Peyer's patch (tissue), 4 donors: Measurements from ENCODE around the gene GNG7. TPM values are rescaled to one million over a fixed set of nuclear protein-coding genes. Genes with fewer than 3 reads are reported as not detected.
"Not testable (repeated sequence)": the region's sequence is repeated elsewhere in the genome, so short reads cannot be mapped to it uniquely, and the experiment has no call there.

ENCODE experiments used
- DNase-seq, 3 donors: peaks; one replicate each; pipeline ENCODE4 v3.0.0-alpha.2; 2017 to 2019
- H3K27ac ChIP-seq, 4 donors: fragments of 200-600 bp; sonication (generic); one replicate each; pipeline ENCODE4 v1.5.1; 2016 to 2019
- H3K27me3 ChIP-seq, 2 donors: fragments of 200-600 bp; sonication (generic); one replicate each; pipeline ENCODE4 v1.5.1; 2019
- H3K36me3 ChIP-seq, 3 donors: fragments of 200-600 bp; sonication (generic); one replicate each; pipeline ENCODE4 v1.5.1; 2016 to 2019
- H3K4me1 ChIP-seq, 4 donors: fragments of 200-600 bp; sonication (generic); one replicate each; pipeline ENCODE4 v1.5.1; 2016 to 2019
- H3K4me3 ChIP-seq, 4 donors: fragments of 200-600 bp; sonication (generic); 1 replicate in 3 of 4; 2 replicates in 1 of 4; pipeline ENCODE4 v1.5.1; 2016 to 2019; ENCODE audit warnings: mild to moderate bottlenecking in 1 of 4
- H3K9me3 ChIP-seq, 4 donors: fragments of 200-600 bp; sonication (generic); one replicate each; pipeline ENCODE4 v1.5.1; 2016 to 2019; ENCODE audit warnings: mild to moderate bottlenecking in 1 of 4
- CTCF ChIP-seq, 6 experiments: fragments of 450-650 bp in 4 of 6; fragments of 200-600 bp in 2 of 6; sonication (generic) in 1 of 6; IDR thresholded peaks; one replicate each; pipeline ENCODE4 v1.5.1; 2017 to 2019; ENCODE audit warnings: antibody characterized with exemption in 6 of 6, mild to moderate bottlenecking in 3 of 6, moderate library complexity in 1 of 6
- POLR2A ChIP-seq, 2 donors: fragments of 450-650 bp; IDR thresholded peaks; one replicate each; pipeline ENCODE4 v1.5.1; 2017; ENCODE audit warnings: antibody characterized with exemption in 2 of 2, mild to moderate bottlenecking in 2 of 2, moderate library complexity in 2 of 2
- total RNA-seq, 4 donors: library from RNA; depleted of rRNA; stranded (reverse); fragments of >200 nt; gene quantifications; one replicate each; pipeline ENCODE4 v1.1.0, GENCODE V29; 2016

The GNG7 gene
- total RNA-seq, 4 donors from 2014 or later, result 1.2 to 14.9 (median 2.0) TPM

- Histone ChIP-seq H3K4me3 (no peak overlapping the region), H3K27me3 (no peaks in the 10 kb centered on the region), H3K9me3 (peaks cover 0 to 6% (median 3%) of the 10 kb centered on the region in 4 donors), H3K36me3 (no peaks in the 10 kb centered on the region), H3K4me1 (peaks cover 0 to 9% (median 0%) of the 10 kb centered on the region in 4 donors), H3K27ac (no peak overlapping the region)
- peak in 2 of 3 donors; percentile 25 to 26 for DNase-seq
- TF ChIP-seq CTCF (IDR thresholded peaks at IDR 0.05) (no peak), POLR2A (IDR thresholded peaks at IDR 0.05) (no peak)
Observed at GRCh38 chr19:2586196-2586595, 116.3 kb downstream of the GNG7 start.

GRCh38 chr19:2584002-2584401 is 118.5 kb downstream of the GNG7 start:
- no peak for TF ChIP-seq POLR2A (IDR thresholded peaks at IDR 0.05)
- no peak overlapping the region for H3K27ac ChIP-seq
- DNase-seq, result peak in 2 of 3 donors; percentile 34 to 42
- no peaks in the 10 kb centered on the region for H3K27me3 ChIP-seq
- H3K9me3 ChIP-seq, result peaks cover 0 to 6% (median 3%) of the 10 kb centered on the region in 4 donors
- peaks cover 0 to 19% (median 6%) of the 10 kb centered on the region in 4 donors for H3K4me1 ChIP-seq
- no peaks in the 10 kb centered on the region for H3K36me3 ChIP-seq
- no peak overlapping the region for H3K4me3 ChIP-seq

GRCh38 chr19:2582984-2583956 is 119.2 kb downstream of the GNG7 start:
- no peak overlapping the region for H3K4me3 ChIP-seq
- peaks cover 0 to 6% (median 3%) of the 10 kb centered on the region in 4 donors for H3K9me3 ChIP-seq
- H3K4me1 ChIP-seq, result peaks cover 0 to 19% (median 12%) of the 10 kb centered on the region in 4 donors
- no peaks in the 10 kb centered on the region for H3K27me3 ChIP-seq
- H3K36me3 ChIP-seq, result no peaks in the 10 kb centered on the region
- peak in 1 of 3 donors; percentile 29 for DNase-seq
- TF ChIP-seq CTCF (IDR thresholded peaks at IDR 0.05) (no peak), POLR2A (IDR thresholded peaks at IDR 0.05) (no peak)
- H3K27ac ChIP-seq, result no peak overlapping the region

GRCh38 chr19:2580396-2580795 is 122.1 kb downstream of the GNG7 start:
- not testable (repeated sequence) for DNase-seq, H3K9me3 ChIP-seq, H3K36me3 ChIP-seq, H3K27me3 ChIP-seq, H3K4me3 ChIP-seq, H3K27ac ChIP-seq
- H3K4me1 ChIP-seq, result peaks cover 0 to 34% (median 14%) of the 10 kb centered on the region in 4 donors

- Histone ChIP-seq H3K9me3 (peaks cover 0 to 6% (median 3%) of the 10 kb centered on the region in 4 donors), H3K4me3 (peak overlapping the region in 3 of 4 donors; percentile 37 to 49 (median 43)), H3K36me3 (no peaks in the 10 kb centered on the region), H3K4me1 (peaks cover 0 to 34% (median 14%) of the 10 kb centered on the region in 4 donors), H3K27me3 (no peaks in the 10 kb centered on the region), H3K27ac (peak overlapping the region in 3 of 4 donors; percentile 69 to 83 (median 75))
- no peak for TF ChIP-seq CTCF (IDR thresholded peaks at IDR 0.05)
- DNase-seq, result peak in 1 of 3 donors; percentile 45
Observed at GRCh38 chr19:2579678-2580280, 122.7 kb downstream of the GNG7 start.

- Histone ChIP-seq H3K27ac (peak overlapping the region; percentile 58 to 83 (median 72)), H3K4me3 (peak overlapping the region; percentile 21 to 49 (median 40)), H3K9me3 (peaks cover 0 to 6% (median 3%) of the 10 kb centered on the region in 4 donors), H3K27me3 (no peaks in the 10 kb centered on the region), H3K4me1 (peaks cover 0 to 34% (median 14%) of the 10 kb centered on the region in 4 donors), H3K36me3 (no peaks in the 10 kb centered on the region)
- peak; percentile 60 to 92 (median 89) for DNase-seq
- TF ChIP-seq POLR2A (IDR thresholded peaks at IDR 0.05), result peak in 1 of 2 donors; percentile 36
- TF ChIP-seq CTCF (IDR thresholded peaks at IDR 0.05), result peak; percentile 43 to 97 (median 83)
Observed at GRCh38 chr19:2578901-2579677, 123.4 kb downstream of the GNG7 start.
